Activated CD4-positive, alpha-beta T cell treated with anti-CD3 and anti-CD28 coated beads, Interleukin-2, Interleukin-6, amounts not matched to agents 100 ng/mL and 50 ng/mL, durations not matched to agents 16 hours and 8 hours (primary cell): Measurements from ENCODE around the gene NACA2.
A peak's percentile ranks its signal among the peaks of the same experiment; 100 is the strongest.
"Not testable (repeated sequence)": the region's sequence is repeated elsewhere in the genome, so short reads cannot be mapped to it uniquely, and the experiment has no call there.

Experiments used
- DNase-seq: peaks from one replicate; pipeline ENCODE4 v3.0.0-alpha.2; 2020

The NACA2 gene

DNA sequence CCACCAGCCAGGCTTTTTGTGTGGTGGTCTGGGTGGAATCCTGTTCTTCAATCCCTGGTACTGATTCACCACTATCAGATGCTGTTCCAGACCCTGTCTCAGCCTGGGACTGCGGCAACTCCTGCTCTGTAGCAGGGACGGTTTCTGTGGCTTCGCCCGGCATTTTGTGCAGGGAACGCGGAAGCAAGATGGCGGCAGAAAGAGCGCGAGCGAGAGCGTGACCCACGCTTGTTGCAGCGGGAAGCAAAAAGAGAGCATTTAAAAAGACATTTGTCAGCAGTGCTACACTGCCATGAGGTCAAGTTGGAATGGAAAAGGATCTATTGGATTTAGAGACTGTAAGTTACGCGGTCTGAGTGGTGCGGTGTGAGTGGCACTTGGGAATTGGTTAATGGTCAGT, at the start of gene NACA2:
Gene NACA2 (minus strand): TSS at position 202 of the 400 bp plus-strand sequence. CDS start 39 bp downstream, at position 163.
- no peak for DNase-seq

DNA sequence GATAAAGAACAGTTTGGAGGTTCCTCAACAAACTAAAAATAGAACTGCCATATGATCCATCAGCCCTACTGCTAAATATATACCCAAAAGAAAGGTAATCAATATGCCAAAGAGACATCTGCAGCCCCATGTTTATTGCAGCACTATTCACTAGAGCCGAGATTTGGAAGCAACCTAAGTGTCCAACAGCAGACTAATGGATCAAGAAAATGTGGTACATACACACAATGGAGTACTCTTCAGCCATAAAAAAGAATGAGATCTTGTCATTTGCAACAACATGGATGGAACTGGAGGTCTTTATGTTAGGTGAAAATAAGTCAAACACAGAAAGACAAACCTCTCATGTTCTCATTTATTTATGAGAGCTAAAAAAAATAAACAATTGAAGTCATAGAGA, 48.8 kb upstream of the NACA2 start:
- no peak for DNase-seq

DNA sequence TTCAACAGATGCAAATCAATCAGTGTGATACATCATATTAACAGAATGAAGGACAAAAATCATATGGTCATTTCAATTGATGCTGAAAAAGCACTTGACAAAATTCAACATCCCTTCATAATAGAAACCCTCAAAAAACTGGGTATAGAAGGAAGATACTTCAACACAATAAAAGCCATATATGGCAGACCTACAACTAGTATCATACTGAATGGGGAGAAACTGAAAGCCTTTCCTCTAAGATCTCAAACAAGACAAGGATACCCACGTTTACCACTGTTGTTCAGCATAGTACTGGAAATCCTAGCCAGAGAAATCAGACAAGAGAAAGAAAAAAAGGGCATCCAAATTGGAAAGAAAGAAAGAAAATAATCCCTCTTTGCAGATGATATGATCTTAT, 47.1 kb upstream of the NACA2 start:
- no peak for DNase-seq

DNA sequence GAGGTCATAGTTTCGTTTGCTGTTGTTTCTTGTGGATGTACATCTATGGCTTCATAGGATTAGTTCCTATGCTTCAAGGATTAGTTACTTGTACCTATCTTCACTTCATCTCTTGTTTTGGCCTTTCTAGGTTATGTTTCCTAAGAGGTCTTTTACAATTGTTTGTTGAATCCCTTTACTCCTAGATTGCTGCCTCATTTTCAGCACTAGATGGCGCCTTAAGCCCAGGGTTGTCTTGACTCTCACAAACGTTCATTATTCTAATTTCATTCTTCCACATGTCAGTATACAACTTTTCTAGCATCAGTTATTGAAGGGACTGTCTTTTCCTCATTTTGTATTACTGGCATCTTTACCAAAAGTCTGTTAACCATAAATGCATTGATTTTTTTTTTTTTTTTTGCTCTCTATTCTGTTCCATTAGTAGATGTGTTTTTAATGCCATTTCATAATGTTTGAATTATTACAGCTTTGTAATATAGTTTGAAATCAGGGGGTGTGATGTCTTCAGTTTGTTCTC, 45.0 kb upstream of the NACA2 start:
- peak; percentile 71 for DNase-seq

DNA sequence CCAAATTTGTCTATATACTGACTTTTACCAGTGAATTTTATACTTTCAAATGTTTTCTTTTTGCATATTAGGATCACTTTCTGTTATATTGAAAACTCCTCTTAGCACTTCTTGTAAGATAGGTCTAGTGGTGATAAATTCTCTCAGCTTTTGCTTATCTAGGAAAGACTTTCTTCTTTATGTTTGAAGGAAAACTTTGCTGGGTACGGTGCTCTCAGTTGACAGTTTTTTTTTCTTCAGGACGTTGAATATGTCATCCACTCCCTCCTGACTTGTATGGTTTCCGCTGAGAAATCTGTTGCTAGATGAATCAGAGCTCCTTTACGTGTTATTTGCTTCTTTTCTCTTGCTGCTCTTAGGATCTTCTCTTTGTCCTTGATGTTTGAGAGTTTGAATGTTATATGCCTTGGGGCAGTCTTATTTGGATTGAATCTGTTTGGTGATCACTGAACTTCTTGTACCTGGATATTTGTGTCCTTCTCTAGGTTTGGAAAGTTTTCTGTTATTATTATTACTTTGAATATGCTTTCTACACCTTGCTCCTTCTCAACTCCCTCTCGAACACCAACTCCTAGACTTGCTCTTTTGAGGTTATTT, 44.0 kb upstream of the NACA2 start:
- no peak for DNase-seq

DNA sequence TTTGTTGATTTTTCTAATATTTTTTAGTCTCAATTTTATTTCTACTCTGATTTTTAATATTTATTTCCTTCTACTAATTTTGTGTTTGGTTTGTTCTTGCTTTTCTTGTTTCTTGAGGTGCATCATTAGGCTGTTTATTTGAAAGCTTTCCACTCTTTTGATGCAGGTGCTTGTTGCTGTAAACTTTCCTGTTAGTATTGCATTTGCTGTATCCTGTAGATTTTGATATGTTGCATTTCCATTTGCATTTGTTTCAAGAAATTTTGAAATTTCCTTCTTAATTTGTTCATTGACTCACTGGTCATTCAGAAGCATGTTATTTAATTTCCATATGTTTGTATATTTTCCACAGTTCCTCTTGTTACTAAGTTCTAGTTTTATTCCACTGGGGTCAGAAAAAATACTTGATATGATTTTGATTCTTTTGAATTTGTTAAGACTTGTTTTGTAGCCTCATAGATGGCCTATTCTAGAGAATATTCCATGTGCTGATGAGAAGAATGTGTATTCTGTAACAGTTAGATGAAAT, 43.1 kb upstream of the NACA2 start:
- no peak for DNase-seq

DNA sequence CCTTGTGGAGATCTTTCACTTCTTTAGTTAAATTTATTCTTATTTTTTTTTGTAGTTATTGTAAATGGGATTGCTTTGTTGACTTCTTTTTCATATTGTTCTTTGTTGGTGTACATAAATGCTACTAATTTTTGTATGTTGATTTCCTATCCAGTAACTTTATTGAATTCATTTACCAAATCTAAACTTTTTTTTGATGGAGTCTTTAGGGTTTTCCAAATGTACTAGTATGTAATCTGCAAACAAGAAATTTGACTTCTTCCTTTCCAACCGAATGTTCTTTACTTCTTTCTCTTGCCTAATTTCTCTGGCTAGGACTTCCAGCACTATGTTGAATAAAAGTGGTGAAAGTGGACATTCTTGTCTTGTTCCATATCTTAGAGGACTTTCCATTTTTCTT, 41.8 kb upstream of the NACA2 start:
- no peak for DNase-seq

DNA sequence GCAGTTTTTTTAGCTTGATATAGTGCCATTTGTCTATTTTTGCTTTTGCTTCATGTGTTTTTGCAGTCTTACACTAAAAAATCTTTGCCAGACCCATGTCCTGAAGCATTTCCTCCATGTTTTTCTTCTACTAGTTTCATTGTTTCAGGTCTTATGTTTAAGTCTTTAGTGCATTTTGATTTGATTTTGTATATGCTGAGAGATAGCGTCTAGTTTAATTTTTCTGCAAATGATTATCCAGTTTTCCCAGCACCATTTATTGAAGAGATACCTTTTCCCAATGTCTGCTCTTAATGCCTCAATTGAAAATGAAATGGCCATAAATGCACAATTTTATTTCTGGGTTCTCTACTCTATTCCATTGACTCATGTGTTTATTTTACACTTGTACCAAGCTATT, 40.8 kb upstream of the NACA2 start:
- DNase-seq, result no peak

DNA sequence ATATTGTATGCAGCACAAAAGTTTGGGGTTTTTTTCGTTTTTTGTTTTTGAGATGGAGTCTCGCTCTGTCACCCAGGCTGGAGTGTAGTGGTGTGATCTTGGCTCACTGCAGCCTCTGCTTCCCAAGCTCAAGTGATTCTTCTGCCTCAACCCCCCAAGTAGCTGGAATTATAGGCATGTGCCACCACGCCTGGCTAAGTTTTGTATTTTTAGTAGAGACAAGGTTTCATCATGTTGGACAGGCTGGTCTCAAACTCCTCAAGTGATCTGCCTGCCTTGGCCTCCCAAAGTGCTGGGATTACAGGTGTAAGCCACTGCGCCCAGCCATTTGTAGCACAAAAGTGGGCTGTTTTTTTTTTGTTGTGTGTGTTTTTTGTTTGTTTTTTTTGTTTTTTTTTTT, 37.1 kb upstream of the NACA2 start:
- DNase-seq, result not testable (repeated sequence)

DNA sequence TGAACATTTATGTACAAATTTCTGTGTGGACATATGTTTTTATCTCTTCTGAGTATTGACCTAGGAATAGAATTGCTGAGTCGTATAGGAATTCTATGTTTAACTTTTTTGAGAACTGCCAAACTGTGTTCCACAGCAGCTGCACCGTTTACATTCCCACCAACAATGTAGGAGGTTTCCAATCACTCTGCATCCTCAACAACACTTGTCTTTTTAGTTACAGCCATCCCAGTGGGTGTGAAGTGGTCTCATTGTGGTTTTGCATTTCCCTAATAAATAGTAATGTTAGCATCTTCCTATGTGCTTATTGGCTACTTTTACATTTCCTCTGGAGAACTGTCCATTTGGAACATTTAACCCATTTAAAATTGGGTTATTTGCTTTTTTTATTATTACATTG, 36.6 kb upstream of the NACA2 start:
- no peak for DNase-seq

DNA sequence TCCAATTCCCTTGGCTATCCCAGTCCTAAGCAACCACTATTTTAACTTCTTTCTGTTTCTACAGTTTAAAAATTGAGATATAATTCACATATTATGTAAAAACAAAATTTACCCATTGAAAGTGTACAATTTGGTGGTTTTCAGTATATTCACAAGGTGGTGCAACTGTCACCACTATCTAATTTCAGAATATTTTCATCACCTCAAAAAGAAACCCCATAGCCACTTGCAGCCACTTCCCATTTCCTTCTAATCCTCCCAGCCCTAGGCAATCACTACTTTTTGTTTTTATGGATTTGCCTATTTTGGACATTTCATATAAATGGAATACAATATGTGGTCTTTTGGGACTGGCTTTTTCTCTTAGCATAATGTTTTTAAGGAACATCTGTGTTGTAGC, 36.1 kb upstream of the NACA2 start:
- no peak for DNase-seq

DNA sequence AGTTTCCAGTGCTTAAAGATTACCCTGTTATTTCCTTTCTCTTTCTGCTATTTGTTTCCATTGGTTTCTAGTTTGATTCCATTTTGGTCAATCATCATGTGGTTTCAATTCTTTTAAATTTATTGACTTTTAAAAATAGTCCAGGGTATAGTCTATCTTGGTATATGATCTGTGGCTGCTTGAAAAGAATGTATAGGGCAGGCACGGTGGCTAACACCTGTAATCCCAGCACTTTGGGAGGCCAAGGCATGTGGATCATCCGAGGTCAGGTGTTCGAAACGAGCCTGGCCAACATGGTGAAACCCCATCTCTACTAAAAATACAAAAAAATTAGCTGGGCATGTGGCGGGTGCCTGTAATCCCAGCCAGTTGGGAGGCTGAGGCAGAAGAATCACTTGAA, 34.5 kb upstream of the NACA2 start:
- DNase-seq, result no peak

DNA sequence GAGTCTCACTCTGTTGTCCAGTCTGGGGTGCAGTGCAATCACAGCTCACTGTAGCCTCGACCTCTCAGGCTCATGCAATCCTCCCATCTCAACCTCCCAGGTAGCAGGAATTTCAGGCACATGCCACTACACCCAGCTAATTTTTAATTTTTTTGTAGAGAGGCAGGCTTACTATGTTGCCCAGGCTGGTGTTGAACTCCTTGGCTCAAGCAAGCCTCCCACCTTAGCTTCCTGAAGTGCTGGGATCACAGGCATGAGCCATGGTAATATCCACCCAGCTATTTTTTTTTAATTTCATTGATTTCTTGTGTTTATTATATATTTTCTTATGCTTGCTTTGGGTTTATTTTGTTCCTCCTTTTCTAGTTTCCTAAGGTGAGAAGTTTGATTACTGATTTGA, 33.9 kb upstream of the NACA2 start:
- DNase-seq, result no peak

DNA sequence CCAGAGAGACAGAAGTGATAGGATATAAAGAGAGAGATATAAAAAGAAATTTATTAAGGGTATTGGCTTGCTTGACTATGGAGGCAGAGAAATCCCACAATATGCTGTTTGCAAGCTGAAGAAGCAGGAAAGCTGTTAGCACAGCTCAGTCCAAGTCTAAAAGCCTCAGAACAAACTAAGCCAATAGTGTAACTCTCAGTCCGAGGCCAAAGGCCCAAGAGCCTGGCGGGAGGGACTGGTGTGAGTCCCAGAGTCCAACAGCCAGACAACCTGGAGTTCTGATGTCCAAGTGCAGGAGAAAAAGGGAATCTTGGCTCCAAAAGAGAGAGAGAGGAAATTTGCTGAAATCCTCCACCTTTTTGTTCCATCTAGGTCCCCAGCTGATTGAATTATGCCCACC, 30.3 kb upstream of the NACA2 start:
- no peak for DNase-seq

DNA sequence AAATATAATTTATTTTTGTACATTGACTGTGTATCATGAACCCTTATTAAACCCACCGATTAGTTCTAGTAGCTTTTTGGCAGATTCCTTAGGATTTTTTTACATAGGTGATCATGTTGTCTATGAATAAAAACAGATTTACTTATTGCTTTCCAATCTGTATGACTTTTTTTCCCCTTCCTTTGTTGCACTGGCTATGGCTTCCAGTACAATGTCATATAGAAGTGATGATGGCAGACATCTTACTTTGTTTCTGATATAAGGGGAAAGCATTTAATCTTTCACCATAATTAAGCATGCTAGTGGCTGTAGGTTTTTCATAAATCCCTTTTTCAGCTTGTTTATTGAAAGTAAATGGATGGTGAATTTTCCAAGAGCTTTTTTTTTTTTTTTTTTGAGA, 28.9 kb upstream of the NACA2 start:
- DNase-seq, result no peak

DNA sequence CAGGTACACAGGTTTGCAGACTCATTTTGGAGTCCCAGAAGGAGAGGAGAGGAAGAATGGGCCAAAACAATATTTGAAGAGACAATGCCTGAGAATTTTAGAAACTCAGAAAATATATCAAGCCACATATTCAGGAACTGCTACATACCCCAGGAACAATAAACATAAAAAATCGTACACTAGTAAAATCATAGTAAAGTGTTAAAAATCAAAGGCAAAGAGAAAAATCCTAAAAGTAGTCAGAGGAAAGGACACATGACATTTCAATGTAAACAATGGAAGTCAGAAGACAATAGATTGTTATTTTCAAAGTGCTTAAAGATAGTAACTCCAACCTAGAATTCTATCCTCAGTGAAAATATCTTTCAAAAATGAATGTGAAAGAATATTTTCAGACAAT, 28.5 kb upstream of the NACA2 start:
- DNase-seq, result no peak

DNA sequence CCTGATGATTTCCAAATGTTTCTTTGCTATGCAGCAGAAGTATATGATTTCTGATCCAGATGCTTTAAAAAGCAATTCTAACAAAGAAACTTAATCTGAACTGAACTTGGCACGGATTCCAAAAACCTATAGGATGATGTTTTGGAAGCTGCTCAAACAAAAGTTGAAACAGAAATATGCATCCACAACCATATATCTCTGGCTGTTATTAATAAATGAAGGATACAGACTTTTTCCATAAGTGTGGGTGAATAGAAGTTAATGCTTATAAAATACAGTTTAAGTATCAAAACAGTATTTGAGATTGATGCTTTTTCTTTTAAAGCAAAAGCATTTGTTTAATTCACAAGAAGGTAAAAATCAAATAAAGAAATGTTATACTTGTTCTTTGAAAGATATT, 27.9 kb upstream of the NACA2 start:
- no peak for DNase-seq

DNA sequence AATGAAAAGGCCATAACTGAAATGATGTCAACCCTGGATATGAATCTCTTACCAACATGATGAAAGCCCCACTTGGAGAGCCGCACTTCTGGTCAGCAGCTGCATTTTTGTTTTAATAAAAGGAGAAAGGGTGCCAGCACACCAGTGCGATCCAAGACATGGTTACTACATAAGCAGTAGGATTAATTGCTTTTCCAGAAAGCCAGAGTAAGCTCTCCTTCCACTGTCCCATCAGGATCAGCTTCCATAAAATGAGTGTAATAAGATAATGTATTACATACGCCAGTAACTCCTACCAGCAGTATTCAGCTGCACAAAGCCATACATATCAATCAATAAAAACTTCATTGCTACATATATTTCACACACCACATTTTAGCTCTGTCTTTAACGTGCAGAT, 26.3 kb upstream of the NACA2 start:
- DNase-seq, result no peak

DNA sequence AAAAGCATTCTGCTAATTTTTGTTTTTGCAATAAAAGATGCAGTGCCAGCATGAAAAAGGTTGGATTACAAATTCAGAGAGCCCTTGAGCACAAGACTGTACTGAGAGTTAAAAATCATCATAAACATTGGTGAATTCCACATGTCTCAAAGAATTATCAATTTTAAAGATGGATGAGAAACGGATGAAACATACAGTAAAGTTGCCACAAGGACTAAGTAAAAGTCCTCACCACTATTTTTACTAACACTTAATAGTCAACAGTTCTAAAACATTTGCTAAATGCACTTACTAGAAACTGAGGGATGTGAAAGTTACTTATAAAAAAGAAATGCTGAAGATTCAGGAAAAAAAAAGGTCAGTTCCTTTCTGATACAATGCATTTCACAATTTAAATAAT, 25.8 kb upstream of the NACA2 start:
- DNase-seq, result no peak

DNA sequence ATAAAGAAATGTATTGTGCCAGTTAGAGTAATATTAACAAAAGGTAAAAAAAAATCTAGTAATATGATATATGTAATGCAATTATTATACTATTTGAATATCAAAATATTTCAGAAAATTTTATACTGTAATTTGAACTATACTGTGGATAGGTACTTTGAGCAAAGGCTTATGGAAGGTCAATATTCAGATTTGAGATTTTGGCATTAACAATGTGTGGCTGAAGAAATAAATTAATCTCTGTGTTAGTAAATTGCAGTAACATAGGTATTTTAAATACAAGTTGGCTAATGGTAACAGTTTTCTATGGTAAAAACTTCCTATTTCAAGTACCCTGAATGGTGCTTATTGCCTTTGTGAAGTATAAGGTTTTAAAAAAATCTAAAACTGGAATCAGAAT, 23.2 kb upstream of the NACA2 start:
- DNase-seq, result no peak

DNA sequence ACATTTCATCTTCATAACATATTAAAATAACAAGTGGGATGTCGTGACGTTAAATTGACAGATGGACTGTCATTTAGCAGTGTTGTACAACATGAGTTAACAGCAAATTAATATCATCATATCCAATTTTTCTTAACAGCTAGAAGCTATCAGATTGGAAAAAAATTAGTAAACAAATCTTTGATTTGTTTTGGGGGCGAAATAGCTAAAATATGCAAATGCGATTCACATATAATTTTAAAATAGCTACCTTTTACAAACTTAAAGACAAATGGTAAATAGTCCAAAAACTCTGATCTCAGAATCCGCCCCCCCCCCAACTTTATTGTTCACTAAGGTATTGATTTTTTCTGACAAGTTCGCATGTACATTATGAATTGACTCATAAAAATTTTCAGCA, 20.3 kb upstream of the NACA2 start:
- no peak for DNase-seq

DNA sequence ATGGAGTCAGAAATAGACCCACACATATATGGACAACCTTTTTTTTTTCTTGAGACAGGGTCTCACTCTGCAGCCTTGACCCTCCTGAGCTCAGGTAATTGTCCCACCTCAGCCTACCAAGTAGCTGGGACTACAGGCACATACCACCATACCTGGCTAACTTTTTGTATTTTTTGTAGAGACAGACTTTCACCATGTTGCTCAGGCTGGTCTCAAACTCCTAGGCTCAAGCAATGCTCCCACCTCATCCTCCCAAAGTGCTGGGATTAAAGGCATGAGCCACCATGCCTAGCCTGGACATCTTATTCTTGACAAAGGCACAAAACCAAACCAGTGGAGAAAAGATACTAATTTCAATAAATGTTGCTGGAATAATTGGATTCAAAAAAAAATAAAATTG, 14.7 kb upstream of the NACA2 start:
- DNase-seq, result no peak

DNA sequence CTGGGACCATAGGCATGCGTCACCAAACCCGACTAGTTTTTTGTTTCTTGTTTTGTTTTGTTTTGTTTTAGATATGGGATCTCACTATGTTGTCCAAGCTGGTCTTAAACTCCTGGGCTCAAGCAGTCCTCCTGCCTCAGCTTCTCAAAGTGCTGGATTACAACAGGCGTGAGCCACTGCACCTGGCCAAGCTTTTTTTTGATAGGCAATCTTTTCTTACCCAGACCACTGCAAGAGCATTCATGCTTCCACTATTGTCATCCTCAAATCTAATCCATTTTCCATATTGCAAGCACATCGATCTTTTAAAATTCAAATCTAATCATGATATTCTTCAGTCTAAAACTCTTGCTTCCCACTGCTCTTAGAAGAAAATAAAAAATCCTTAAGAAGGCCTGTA, 10.3 kb upstream of the NACA2 start:
- DNase-seq, result no peak

DNA sequence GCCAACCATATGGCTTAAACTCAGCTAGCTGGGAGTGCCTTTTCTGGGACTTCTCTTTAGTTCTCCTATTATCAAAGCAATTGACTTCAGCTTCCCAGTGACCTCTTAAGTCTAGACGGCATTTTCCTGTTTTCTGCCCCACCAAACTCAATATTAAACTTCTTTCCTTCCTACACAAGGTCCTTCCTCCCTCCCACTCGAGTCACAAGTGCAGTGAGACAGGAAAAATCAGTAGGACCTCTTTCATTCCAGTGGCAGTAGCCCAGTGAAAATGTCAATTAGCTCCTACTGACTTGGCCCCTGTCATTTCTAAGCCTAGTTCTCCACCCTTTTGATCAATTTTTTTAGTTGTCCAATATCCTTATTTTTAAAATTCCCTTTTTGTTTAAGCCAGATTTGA, 9.6 kb upstream of the NACA2 start:
- DNase-seq, result no peak

DNA sequence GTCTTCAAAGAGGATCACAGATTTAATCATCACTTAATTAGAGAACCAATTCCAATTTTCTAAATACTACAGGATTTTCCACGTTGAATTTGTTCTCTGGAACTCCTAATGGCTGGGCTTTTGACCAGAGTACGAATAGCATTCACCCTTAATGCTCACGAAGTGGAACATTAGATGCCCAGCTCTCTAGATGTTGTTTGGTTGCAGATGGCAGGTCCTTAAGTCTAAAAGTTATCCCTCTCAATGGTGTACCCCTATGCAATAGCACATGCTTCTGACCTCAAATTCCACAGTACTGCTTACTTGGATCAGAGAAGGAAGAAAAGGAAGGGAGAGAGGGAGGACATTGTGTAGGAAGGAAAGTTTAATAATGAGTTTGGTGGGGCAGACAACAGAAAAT, 8.6 kb upstream of the NACA2 start:
- DNase-seq, result no peak
